ENCODE measurements around the gene GALNTL6. TPM values are rescaled to one million over a fixed set of nuclear protein-coding genes. Genes with fewer than 3 reads are reported as not detected.
"Not testable (repeated sequence)": the region's sequence is repeated elsewhere in the genome, so short reads cannot be mapped to it uniquely, and the experiment has no call there.

GALNTL6 gene
- polyA plus RNA-seq, 1 donor (not counting 4 experiments of a cell fraction or from before 2014, with no cell fraction given), result not detected

DNA sequence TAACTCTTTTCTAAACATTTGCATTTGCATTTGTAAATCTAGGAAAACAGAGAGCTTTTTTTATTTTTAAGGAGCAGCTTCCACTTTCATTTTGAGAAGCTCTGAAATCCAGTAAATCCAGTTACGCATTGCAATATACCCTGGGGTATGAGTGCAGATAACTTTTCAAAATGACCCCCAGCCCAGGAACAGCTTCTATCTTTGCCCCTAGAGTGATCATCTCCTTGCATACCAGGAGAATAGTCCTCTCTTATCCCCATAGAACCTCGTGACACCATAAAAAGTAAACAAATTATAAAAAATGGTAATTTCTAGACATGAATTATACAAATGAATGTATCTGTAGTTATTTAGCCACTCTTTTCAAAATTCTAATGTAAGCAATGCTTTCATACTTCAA, 1063.2 kb downstream of the GALNTL6 start:
- no peak for DNase-seq (ENCODE audit: low read depth, low spot score)
- no peaks in the 10 kb centered on the region for H4K20me1 ChIP-seq (ENCODE audit: control insufficient read depth, extremely low read depth, insufficient read depth, low read length)
- H3K4me1 ChIP-seq (ENCODE audit: control insufficient read depth, extremely low read depth, insufficient read depth, low read length), result no peaks in the 10 kb centered on the region
- dilution Hi-C loops (cut with MboI; ENCODE audit: extremely low pct_ligation_motif_present, low sequenced_read_pairs), result no loop called here
- H3K79me2 ChIP-seq (ENCODE audit: control insufficient read depth, insufficient read depth, low read length), result no peaks in the 10 kb centered on the region
- H3K4me3 ChIP-seq (ENCODE audit: control insufficient read depth in 2 of 3, extremely low read depth in 1 of 3, insufficient read depth in 2 of 3, low read depth in 1 of 3, low read length in 3 of 3), result no peak overlapping the region
- H2AFZ ChIP-seq (ENCODE audit: control insufficient read depth, low read length), result no peak overlapping the region
- no peak overlapping the region for H3K27ac ChIP-seq (ENCODE audit: control insufficient read depth, insufficient read depth, low read length)
- H3K27me3 ChIP-seq (ENCODE audit: control insufficient read depth, extremely low read depth, insufficient read depth, low read length), result no peaks in the 10 kb centered on the region
- FAIRE-seq, result no peak
- TF ChIP-seq EZH2 (IDR thresholded peaks at IDR 0.05; ENCODE audit: low read length), result no peak
- TF ChIP-seq, protein P1, sequence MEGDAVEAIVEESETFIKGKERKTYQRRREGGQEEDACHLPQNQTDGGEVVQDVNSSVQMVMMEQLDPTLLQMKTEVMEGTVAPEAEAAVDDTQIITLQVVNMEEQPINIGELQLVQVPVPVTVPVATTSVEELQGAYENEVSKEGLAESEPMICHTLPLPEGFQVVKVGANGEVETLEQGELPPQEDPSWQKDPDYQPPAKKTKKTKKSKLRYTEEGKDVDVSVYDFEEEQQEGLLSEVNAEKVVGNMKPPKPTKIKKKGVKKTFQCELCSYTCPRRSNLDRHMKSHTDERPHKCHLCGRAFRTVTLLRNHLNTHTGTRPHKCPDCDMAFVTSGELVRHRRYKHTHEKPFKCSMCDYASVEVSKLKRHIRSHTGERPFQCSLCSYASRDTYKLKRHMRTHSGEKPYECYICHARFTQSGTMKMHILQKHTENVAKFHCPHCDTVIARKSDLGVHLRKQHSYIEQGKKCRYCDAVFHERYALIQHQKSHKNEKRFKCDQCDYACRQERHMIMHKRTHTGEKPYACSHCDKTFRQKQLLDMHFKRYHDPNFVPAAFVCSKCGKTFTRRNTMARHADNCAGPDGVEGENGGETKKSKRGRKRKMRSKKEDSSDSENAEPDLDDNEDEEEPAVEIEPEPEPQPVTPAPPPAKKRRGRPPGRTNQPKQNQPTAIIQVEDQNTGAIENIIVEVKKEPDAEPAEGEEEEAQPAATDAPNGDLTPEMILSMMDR (optimal IDR thresholded peaks at IDR 0.05 in 1 of 3, IDR thresholded peaks at IDR 0.05 in 1 of 3, conservative IDR thresholded peaks at IDR 0.05 in 1 of 3; ENCODE audit: extremely low read depth in 1 of 3, insufficient read depth in 2 of 3, low read length in 3 of 3), result no peak
- H3K4me2 ChIP-seq (ENCODE audit: control insufficient read depth, extremely low read depth, insufficient read depth, low read depth, low read length), result no peak overlapping the region
- no peaks in the 10 kb centered on the region for H3K9me1 ChIP-seq (ENCODE audit: control insufficient read depth, extremely low read depth, insufficient read depth, low read length)
- H3K36me3 ChIP-seq (ENCODE audit: control insufficient read depth in 2 of 2, extremely low read depth in 1 of 2, insufficient read depth in 2 of 2, low read length in 2 of 2), result no peaks in the 10 kb centered on the region
- H3K9ac ChIP-seq (ENCODE audit: control insufficient read depth, extremely low read depth, insufficient read depth, low read length), result no peak overlapping the region
- H3K9me3 ChIP-seq (ENCODE audit: control insufficient read depth, low read depth, low read length), result no peaks in the 10 kb centered on the region

DNA sequence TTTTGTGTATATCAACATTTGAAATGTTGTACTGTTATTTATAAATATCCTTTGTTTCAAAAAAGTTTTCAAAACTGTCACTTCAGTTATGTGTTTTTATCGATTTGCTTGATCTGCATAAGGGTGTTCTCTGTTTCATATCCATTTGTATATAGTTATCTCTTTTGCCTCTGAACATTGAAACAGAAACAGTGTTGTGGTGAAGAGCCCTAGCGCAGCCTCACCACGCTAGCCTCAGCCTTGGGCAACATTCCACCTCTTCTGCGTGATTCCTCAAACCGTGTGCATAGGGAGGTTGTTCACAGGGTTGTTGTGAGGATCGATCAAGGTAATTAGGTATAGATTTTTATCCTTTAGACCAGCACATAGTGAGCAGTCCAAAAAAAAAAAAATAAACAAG, 1068.4 kb downstream of the GALNTL6 start:
- Histone ChIP-seq H3K4me3 (ENCODE audit: control insufficient read depth in 2 of 3, extremely low read depth in 1 of 3, insufficient read depth in 2 of 3, low read depth in 1 of 3, low read length in 3 of 3) (no peak overlapping the region), H3K9me1 (ENCODE audit: control insufficient read depth, extremely low read depth, insufficient read depth, low read length) (no peaks in the 10 kb centered on the region), H3K4me2 (ENCODE audit: control insufficient read depth, extremely low read depth, insufficient read depth, low read depth, low read length) (no peak overlapping the region), H3K27me3 (ENCODE audit: control insufficient read depth, extremely low read depth, insufficient read depth, low read length) (no peaks in the 10 kb centered on the region), H3K36me3 (ENCODE audit: control insufficient read depth in 2 of 2, extremely low read depth in 1 of 2, insufficient read depth in 2 of 2, low read length in 2 of 2) (no peaks in the 10 kb centered on the region), H3K79me2 (ENCODE audit: control insufficient read depth, insufficient read depth, low read length) (no peaks in the 10 kb centered on the region), H3K9me3 (ENCODE audit: control insufficient read depth, low read depth, low read length) (no peaks in the 10 kb centered on the region), H3K9ac (ENCODE audit: control insufficient read depth, extremely low read depth, insufficient read depth, low read length) (no peak overlapping the region), H2AFZ (ENCODE audit: control insufficient read depth, low read length) (no peak overlapping the region), H4K20me1 (ENCODE audit: control insufficient read depth, extremely low read depth, insufficient read depth, low read length) (no peaks in the 10 kb centered on the region), H3K4me1 (ENCODE audit: control insufficient read depth, extremely low read depth, insufficient read depth, low read length) (no peaks in the 10 kb centered on the region), H3K27ac (ENCODE audit: control insufficient read depth, insufficient read depth, low read length) (no peak overlapping the region)
- TF ChIP-seq, protein P1 (optimal IDR thresholded peaks at IDR 0.05 in 1 of 3, IDR thresholded peaks at IDR 0.05 in 1 of 3, conservative IDR thresholded peaks at IDR 0.05 in 1 of 3; ENCODE audit: extremely low read depth in 1 of 3, insufficient read depth in 2 of 3, low read length in 3 of 3), result no peak
- TF ChIP-seq EZH2 (IDR thresholded peaks at IDR 0.05; ENCODE audit: low read length), result no peak
- dilution Hi-C loops (cut with MboI; ENCODE audit: extremely low pct_ligation_motif_present, low sequenced_read_pairs), result no loop called here
- DNase-seq (ENCODE audit: low read depth, low spot score) (no peak), FAIRE-seq (no peak)

DNA sequence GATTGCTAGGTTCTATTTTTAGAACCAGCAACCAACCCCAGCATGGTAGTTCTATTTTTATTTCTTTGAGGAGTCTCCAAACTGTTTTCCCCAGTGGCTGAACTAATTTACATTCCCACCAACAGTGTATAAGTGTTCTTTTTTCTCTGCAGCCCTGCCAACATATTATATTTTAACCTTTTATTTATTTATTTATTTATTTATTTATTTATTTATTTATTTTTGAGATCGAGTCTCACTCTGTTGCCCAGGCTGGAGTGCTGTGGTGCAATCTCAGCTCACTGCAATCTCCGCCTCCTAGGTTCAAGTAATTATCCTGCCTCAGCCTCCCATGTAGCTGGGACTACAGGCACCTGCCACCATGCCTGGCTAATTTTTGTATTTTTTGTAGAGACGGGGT, 1074.2 kb downstream of the GALNTL6 start:
- H3K27me3 ChIP-seq (ENCODE audit: control insufficient read depth, extremely low read depth, insufficient read depth, low read length); DNase-seq (ENCODE audit: low read depth, low spot score); H3K27ac ChIP-seq (ENCODE audit: control insufficient read depth, insufficient read depth, low read length); FAIRE-seq; H3K79me2 ChIP-seq (ENCODE audit: control insufficient read depth, insufficient read depth, low read length); H2AFZ ChIP-seq (ENCODE audit: control insufficient read depth, low read length); H3K9me3 ChIP-seq (ENCODE audit: control insufficient read depth, low read depth, low read length); H4K20me1 ChIP-seq (ENCODE audit: control insufficient read depth, extremely low read depth, insufficient read depth, low read length); H3K4me2 ChIP-seq (ENCODE audit: control insufficient read depth, extremely low read depth, insufficient read depth, low read depth, low read length); H3K4me3 ChIP-seq (ENCODE audit: control insufficient read depth in 2 of 3, extremely low read depth in 1 of 3, insufficient read depth in 2 of 3, low read depth in 1 of 3, low read length in 3 of 3); H3K9ac ChIP-seq (ENCODE audit: control insufficient read depth, extremely low read depth, insufficient read depth, low read length); H3K9me1 ChIP-seq (ENCODE audit: control insufficient read depth, extremely low read depth, insufficient read depth, low read length); dilution Hi-C loops (cut with MboI; ENCODE audit: extremely low pct_ligation_motif_present, low sequenced_read_pairs); H3K4me1 ChIP-seq (ENCODE audit: control insufficient read depth, extremely low read depth, insufficient read depth, low read length); H3K36me3 ChIP-seq (ENCODE audit: control insufficient read depth in 2 of 2, extremely low read depth in 1 of 2, insufficient read depth in 2 of 2, low read length in 2 of 2): not testable (repeated sequence)

All from keratinocyte (primary cell).